K562 (cell line): ENCODE results near the gene IL4R. TPM values are rescaled to one million over a fixed set of nuclear protein-coding genes. Genes with fewer than 3 reads are reported as not detected.

ENCODE experiments used
- ATAC-seq: fragments of 200-7000 bp; cut with Tn5 transposase; 3 replicates; pipeline ENCODE4 v1.9.1; 2020; ENCODE audit warnings: moderate library complexity
- BruUV-seq: library from RNA; stranded (reverse); fragments of 400-500 nt; replicated peaks from 2 replicates; lab custom pipeline; 2021; lab: Mats Ljungman, UMichigan
- CTCF ChIA-PET: fragments of 300-600 bp; formaldehyde crosslinking; extraction: SDS; loops from one replicate; lab custom pipeline; 2021; ENCODE audit warnings: low intra/inter-chr PET ratio; lab: Yijun Ruan, JAX
- POLR2A ChIA-PET: fragments of 300-600, 350-650 bp; sonication (Branson Sonifier 250); formaldehyde crosslinking; extraction: SDS; loops from one replicate; lab custom pipeline; 2021; ENCODE audit warnings: antibody characterized with exemption, inconsistent platforms; lab: Yijun Ruan, JAX
- DNase-seq, 4 experiments: peaks; one replicate each; pipeline versions ENCODE4 v3.0.0 to v3.0.0-alpha.2; 2011 to 2018; ENCODE audit warnings: low spot score in 3 of 4, mixed read lengths in 3 of 4; ENCODE audit errors: extremely low read depth in 1 of 4
- FAIRE-seq: peaks from 2 replicates; lab custom pipeline; 2011; peaks lifted over from hg19 to GRCh38; lab: Jason Lieb, UNC
- H2AFZ ChIP-seq: 2 replicates; pipeline ENCODE4 v1.6.0; 2011; ENCODE audit warnings: low read depth, low read length, control low read depth, inconsistent platforms
- H3K27ac ChIP-seq: fragments of 200-600 bp; 3 replicates; pipeline ENCODE4 v1.8.0; 2011; ENCODE audit warnings: low read depth, mild to moderate bottlenecking, control low read depth, inconsistent platforms, low read length, moderate library complexity, mixed read lengths; ENCODE audit errors: extremely low read depth
- H3K27me3 ChIP-seq, 2 experiments: fragments of 300-600 bp in 1 of 2; 2 replicates in 1 of 2; 3 replicates in 1 of 2; pipeline versions ENCODE4 v1.6.0 to v1.8.0; 2011; ENCODE audit warnings: inconsistent platforms in 2 of 2, low read length in 2 of 2, mild to moderate bottlenecking in 1 of 2, mixed read lengths in 1 of 2, moderate library complexity in 1 of 2; ENCODE audit not compliant: control insufficient read depth in 2 of 2, insufficient read depth in 2 of 2
- H3K36me3 ChIP-seq: fragments of 300-600 bp; 3 replicates; pipeline ENCODE4 v1.8.0; 2011; ENCODE audit warnings: mild to moderate bottlenecking, low read length, inconsistent platforms; ENCODE audit not compliant: control insufficient read depth, insufficient read depth
- H3K4me1 ChIP-seq, 2 experiments: fragments of 200-600 bp in 1 of 2; replicated peaks in 1 of 2; 2 replicates in 1 of 2; 3 replicates in 1 of 2; pipeline versions ENCODE4 v1.5.1 to v1.8.0; 2011; ENCODE audit warnings: inconsistent platforms in 2 of 2, low read length in 2 of 2, mild to moderate bottlenecking in 1 of 2, mixed read lengths in 1 of 2, moderate library complexity in 1 of 2; ENCODE audit not compliant: control insufficient read depth in 2 of 2, insufficient read depth in 2 of 2
- H3K4me2 ChIP-seq: 2 replicates; pipeline ENCODE4 v1.6.1; 2011; ENCODE audit warnings: low read length, control low read depth, inconsistent platforms, mixed read lengths; ENCODE audit not compliant: insufficient read depth
- H3K4me3 ChIP-seq: fragments of 200-600 bp; sonication (generic), shearing (Covaris generic); 2 replicates; pipeline ENCODE4 v1.5.1; 2016; ENCODE audit warnings: control low read depth, inconsistent platforms
- H3K79me2 ChIP-seq: fragments of 200-600 bp; 3 replicates; pipeline ENCODE4 v1.8.0; 2011; ENCODE audit warnings: low read length, inconsistent platforms; ENCODE audit not compliant: control insufficient read depth, insufficient read depth
- H3K9ac ChIP-seq, 2 experiments: 2 replicates each; pipeline versions ENCODE4 v1.6.0 to v1.6.1; 2011; ENCODE audit warnings: low read depth in 2 of 2, low read length in 2 of 2, control low read depth in 1 of 2, inconsistent platforms in 1 of 2, mild to moderate bottlenecking in 1 of 2, mixed read lengths in 1 of 2; ENCODE audit not compliant: insufficient read depth in 1 of 2
- H3K9me1 ChIP-seq: one replicate; pipeline ENCODE4 v1.6.0; 2011; ENCODE audit warnings: inconsistent platforms, mild to moderate bottlenecking, low read length, moderate library complexity; ENCODE audit not compliant: control insufficient read depth, insufficient read depth
- H3K9me3 ChIP-seq: replicated peaks from 2 replicates; pipeline ENCODE4 v1.5.1; 2011; ENCODE audit warnings: low read depth, low read length, inconsistent platforms; ENCODE audit not compliant: control insufficient read depth, insufficient read depth
- H4K20me1 ChIP-seq: replicated peaks from 2 replicates; pipeline ENCODE4 v1.6.1; 2011; ENCODE audit warnings: low read length, inconsistent platforms, mixed read lengths; ENCODE audit not compliant: control insufficient read depth, insufficient read depth
- BCOR ChIP-seq: fragments of 450-650 bp; IDR thresholded peaks from 2 replicates; pipeline ENCODE4 v1.6.1; 2016
- BHLHE40 ChIP-seq: IDR thresholded peaks from 2 replicates; pipeline ENCODE4 v1.6.1; 2011; ENCODE audit warnings: low read length, improper control_type of control experiment
- CBX8 ChIP-seq: fragments of 200-600 bp; sonication (generic); IDR thresholded peaks from 2 replicates; pipeline ENCODE4 v1.6.1; 2012; ENCODE audit warnings: borderline replicate concordance, mixed run types, low read depth, mild to moderate bottlenecking, moderate library complexity, mixed read lengths, low read length, control low read depth, inconsistent platforms; ENCODE audit not compliant: poor library complexity, severe bottlenecking; ENCODE audit errors: extremely low read depth
- CHCHD3 ChIP-seq: fragments of 250-450 bp; sonication (Bioruptor Pico); IDR thresholded peaks from 2 replicates; pipeline ENCODE4 v2.1.2; 2022; ENCODE audit warnings: mild to moderate bottlenecking
- CREM ChIP-seq: IDR thresholded peaks from 2 replicates; pipeline ENCODE4 v1.6.1; 2014; ENCODE audit warnings: antibody characterized with exemption, low read depth
- CTCFL ChIP-seq: IDR thresholded peaks from 2 replicates; pipeline ENCODE4 v1.6.1; 2011; ENCODE audit warnings: borderline replicate concordance, low read depth, mild to moderate bottlenecking, moderate library complexity, low read length; ENCODE audit not compliant: insufficient read depth, poor library complexity, severe bottlenecking
- IRF1 ChIP-seq: sonication (generic); formaldehyde crosslinking; IDR thresholded peaks from 2 replicates; pipeline ENCODE4 v1.8.0; 2022; ENCODE audit warnings: missing genetic modification reagents, mild to moderate bottlenecking, borderline replicate concordance
- KAT2B ChIP-seq: IDR thresholded peaks from one replicate; pipeline ENCODE4 v1.6.1; 2012; ENCODE audit warnings: low read depth, mild to moderate bottlenecking, control low read depth, inconsistent platforms, low read length, moderate library complexity
- NR1H2 ChIP-seq: sonication (generic); formaldehyde crosslinking; IDR thresholded peaks from 2 replicates; pipeline ENCODE4 v1.4.0; 2020; ENCODE audit warnings: mild to moderate bottlenecking, missing genetic modification reagents
- PTTG1 ChIP-seq: fragments of 450-650 bp; IDR thresholded peaks from 2 replicates; pipeline ENCODE4 v1.6.1; 2016; ENCODE audit warnings: low read depth, mild to moderate bottlenecking, missing genetic modification characterization, missing compliant biosample characterization
- SMARCE1 ChIP-seq: fragments of 450-650 bp; IDR thresholded peaks from 2 replicates; pipeline ENCODE4 v1.7.1; 2016; ENCODE audit warnings: mild to moderate bottlenecking
- ZNF668 ChIP-seq: fragments of 250-450 bp; sonication (Bioruptor Pico); IDR thresholded peaks from 2 replicates; pipeline ENCODE4 v1.8.0; 2022; ENCODE audit warnings: mild to moderate bottlenecking, inconsistent platforms
- WGBS: fragments of 100-300 bp; shearing (Covaris generic); methylation state at CpG from one replicate; pipeline ENCODE4 v1.1.6; 2016; ENCODE audit warnings: low coverage, mixed read lengths; ENCODE audit not compliant: insufficient coverage; ENCODE audit errors: missing lambda C conversion rate; 5-methylcytosine and 5-hydroxymethylcytosine counted together
- in situ Hi-C: fragments of 300-500 bp; cut with MboI; formaldehyde crosslinking; loops from 4 replicates; pipeline ENCODE4 v1.15.0; 2018; ENCODE audit warnings: inconsistent platforms, mixed read lengths
- intact Hi-C: fragments of 100-400 bp; cut with micrococcal nuclease; formaldehyde crosslinking; loops from 2 replicates; pipeline ENCODE4 v1.14.2; 2022
- polyA plus RNA-seq, 8 experiments: library from polyadenylated mRNA; depleted of rRNA in 4 of 8; stranded (reverse) in 5 of 8; unstranded in 3 of 8; fragments of >200 nt; fragmentation: Nextera tagmentation in 2 of 8; fragmentation: Illumina TruSeq in 1 of 8; extraction: Ambion mirVana in 2 of 8; extraction: Trizol in 1 of 8; gene quantifications; 2 replicates each; pipeline versions ENCODE4 v1.2.1 to v1.2.3, GENCODE V29; 2011 to 2014; ENCODE audit warnings: inconsistent platforms in 1 of 8, missing spikeins in 1 of 8
- total RNA-seq, 7 experiments: library from RNA; depleted of rRNA in 6 of 7; stranded (reverse); fragments of >200 nt in 6 of 7; fragmentation: Illumina TruSeq in 2 of 7; extraction: Trizol in 2 of 7; gene quantifications; 2 replicates each; pipeline versions ENCODE4 v1.2.1 to v1.2.3, GENCODE V29; 2011 to 2021; ENCODE audit warnings: low replicate concordance in 1 of 7

IL4R gene
- total and polyA plus RNA-seq, 9 of the 15 experiments (the other 6 are each of a cell fraction or from before 2014, with no cell fraction given) = 0.17 to 5.8 (median 3.3) TPM

GRCh38 chr16:27389272-27389961 is 75.6 kb downstream of the IL4R start:
- Histone ChIP-seq H3K9me3 (no peaks in the 10 kb centered on the region), H2AFZ (no peak overlapping the region), H3K27ac (no peak overlapping the region), H3K9me1 (no peaks in the 10 kb centered on the region), H3K9ac (no peak overlapping the region), H3K4me2 (no peak overlapping the region), H3K4me1 (no peaks in the 10 kb centered on the region), H3K36me3 (no peaks in the 10 kb centered on the region), H4K20me1 (no peaks in the 10 kb centered on the region), H3K27me3 (peaks cover 5 to 17% of the 10 kb centered on the region in 2 experiments; a peak in 4 of 5 replicates), H3K4me3 (no peak overlapping the region), H3K79me2 (no peaks in the 10 kb centered on the region)
- in situ Hi-C loops = no loop called here
- FAIRE-seq = no peak
- no peak for TF ChIP-seq CREM
- TF ChIP-seq NR1H2 = no peak
- TF ChIP-seq CBX8 = no peak
- no peak for TF ChIP-seq SMARCE1
- no peak for TF ChIP-seq CHCHD3 (CRISPR knock-in tag)
- no peak for TF ChIP-seq IRF1
- TF ChIP-seq KAT2B = no peak
- no peak for TF ChIP-seq PTTG1 (tag)
- TF ChIP-seq BCOR = no peak
- TF ChIP-seq CTCFL = no peak
- TF ChIP-seq BHLHE40 = no peak
- no peak for TF ChIP-seq ZNF668
- intact Hi-C loops = no loop called here
- ATAC-seq = no peak
- no peak for DNase-seq
- WGBS = 0% methylated on average over 8 of the region's 8 CpGs
- no TSS peak for BruUV-seq
- POLR2A ChIA-PET = no interaction called here
- CTCF ChIA-PET = no interaction called here
